HepG2 (cell line): Measurements from ENCODE around the gene NDUFB11. TPM values are rescaled to one million over a fixed set of nuclear protein-coding genes. Genes with fewer than 3 reads are reported as not detected.

Experiments used
- ATAC-seq: fragments of 200-7000 bp; cut with Tn5 transposase; 3 replicates; pipeline ENCODE4 v1.9.1; 2020; ENCODE audit warnings: mild to moderate bottlenecking, moderate library complexity
- BruUV-seq: library from RNA; stranded (reverse); fragments of 400-500 nt; replicated peaks from 2 replicates; lab custom pipeline; 2021; lab: Mats Ljungman, UMichigan
- CTCF ChIA-PET: fragments of 300-600 bp; formaldehyde crosslinking; extraction: SDS; loops from one replicate; lab custom pipeline; 2021; ENCODE audit warnings: low total read pairs, inconsistent platforms, low intra/inter-chr PET ratio; lab: Yijun Ruan, JAX
- POLR2A ChIA-PET: fragments of 350-600 bp; sonication (Branson Sonifier 250); formaldehyde crosslinking; loops from one replicate; lab custom pipeline; 2020; ENCODE audit warnings: antibody characterized with exemption, inconsistent platforms; lab: Yijun Ruan, JAX
- DNase-seq: peaks from one replicate; pipeline ENCODE4 v3.0.0-alpha.2; 2015; ENCODE audit warnings: low spot score
- FAIRE-seq: peaks from 3 replicates; lab custom pipeline; 2011; peaks lifted over from hg19 to GRCh38; lab: Jason Lieb, UNC
- H2AFZ ChIP-seq: one replicate; pipeline ENCODE4 v1.6.1; 2011; ENCODE audit warnings: low read length, inconsistent platforms
- H3K27ac ChIP-seq: fragments of 300-600 bp; 3 replicates; pipeline ENCODE4 v1.8.0; 2011; ENCODE audit warnings: mixed run types, mild to moderate bottlenecking, mixed read lengths, low read length, inconsistent platforms; ENCODE audit not compliant: insufficient read depth; ENCODE audit errors: extremely low read length
- H3K27me3 ChIP-seq, 2 experiments: fragments of 200-600 bp in 1 of 2; 2 replicates in 1 of 2; 3 replicates in 1 of 2; pipeline versions ENCODE4 v1.6.0 to v1.8.0; 2011; ENCODE audit warnings: low read length in 2 of 2, mild to moderate bottlenecking in 2 of 2, moderate library complexity in 2 of 2, inconsistent platforms in 1 of 2; ENCODE audit not compliant: insufficient read depth in 2 of 2, control insufficient read depth in 1 of 2
- H3K36me3 ChIP-seq, 2 experiments: fragments of 200-600 bp in 1 of 2; replicated peaks in 1 of 2; 2 replicates in 1 of 2; 3 replicates in 1 of 2; pipeline versions ENCODE4 v1.5.1 to v1.8.0; 2011; ENCODE audit warnings: low read length in 2 of 2, inconsistent platforms in 1 of 2; ENCODE audit not compliant: insufficient read depth in 2 of 2, control insufficient read depth in 1 of 2
- H3K4me1 ChIP-seq: 2 replicates; pipeline ENCODE4 v1.5.1; 2012; ENCODE audit warnings: low read length, inconsistent platforms; ENCODE audit not compliant: insufficient read depth
- H3K4me2 ChIP-seq: 2 replicates; pipeline ENCODE4 v1.6.0; 2011; ENCODE audit warnings: low read depth, low read length, inconsistent platforms
- H3K4me3 ChIP-seq, 3 experiments: fragments of 200-600 bp in 1 of 3; sonication (generic), shearing (Covaris generic) in 1 of 3; replicated peaks in 1 of 3; 2 replicates each; pipeline ENCODE4 v1.5.1; 2011 to 2016; ENCODE audit warnings: low read length in 3 of 3, inconsistent platforms in 2 of 3, low read depth in 2 of 3, mild to moderate bottlenecking in 2 of 3, control low read depth in 1 of 3, mixed read lengths in 1 of 3; ENCODE audit not compliant: insufficient read depth in 1 of 3
- H3K79me2 ChIP-seq: one replicate; pipeline ENCODE4 v1.6.1; 2011; ENCODE audit warnings: low read length, inconsistent platforms; ENCODE audit not compliant: insufficient read depth
- H3K9ac ChIP-seq: 2 replicates; pipeline ENCODE4 v1.6.0; 2011; ENCODE audit warnings: mild to moderate bottlenecking, low read depth, low read length, inconsistent platforms; ENCODE audit not compliant: insufficient read depth
- H3K9me3 ChIP-seq: 2 replicates; pipeline ENCODE4 v1.5.1; 2012; ENCODE audit warnings: mild to moderate bottlenecking, low read length
- H4K20me1 ChIP-seq: 2 replicates; pipeline ENCODE4 v1.6.0; 2011; ENCODE audit warnings: inconsistent platforms, mild to moderate bottlenecking, low read length, moderate library complexity; ENCODE audit not compliant: insufficient read depth
- HES4 ChIP-seq: sonication (generic); formaldehyde crosslinking; IDR thresholded peaks from 2 replicates; pipeline ENCODE4 v1.9.0; 2021; ENCODE audit warnings: mild to moderate bottlenecking, missing genetic modification reagents, borderline replicate concordance
- IKZF4 ChIP-seq: sonication (generic); formaldehyde crosslinking; IDR thresholded peaks from 2 replicates; pipeline ENCODE4 v1.5.1; 2020; ENCODE audit warnings: borderline replicate concordance, mild to moderate bottlenecking, low read depth, missing genetic modification reagents; ENCODE audit errors: not compliant biosample characterization
- JARID2 ChIP-seq: sonication (generic); formaldehyde crosslinking; IDR thresholded peaks from 2 replicates; pipeline ENCODE4 v1.8.1; 2023; ENCODE audit warnings: missing genetic modification reagents, inconsistent platforms; ENCODE audit not compliant: insufficient replicate concordance
- TAF1 ChIP-seq: sonication (generic); formaldehyde crosslinking; IDR thresholded peaks from 2 replicates; pipeline ENCODE4 v1.4.0; 2020; ENCODE audit warnings: missing genetic modification reagents
- TSC22D2 ChIP-seq: sonication (generic); formaldehyde crosslinking; IDR thresholded peaks from 2 replicates; pipeline ENCODE4 v1.5.1; 2020; ENCODE audit warnings: missing genetic modification reagents, mild to moderate bottlenecking, borderline replicate concordance
- ZNF367 ChIP-seq: sonication (generic); formaldehyde crosslinking; IDR thresholded peaks from 2 replicates; pipeline ENCODE4 v1.4.0; 2020; ENCODE audit warnings: missing genetic modification reagents, borderline replicate concordance
- WGBS: methylation state at CpG from one replicate; pipeline ENCODE4 v1.1.6; 2017; ENCODE audit warnings: low lambda C conversion rate; 5-methylcytosine and 5-hydroxymethylcytosine counted together
- in situ Hi-C: cut with HindIII; loops from 2 replicates; pipeline ENCODE4 v1.10.0; 2017; ENCODE audit warnings: low pct_unique_long_range_greater_than_20kb; ENCODE audit not compliant: extremely low pct_ligation_motif_present
- intact Hi-C: fragments of 100-400 bp; cut with micrococcal nuclease; formaldehyde crosslinking; loops from one replicate; pipeline ENCODE4 v1.10.0; 2022; ENCODE audit not compliant: unreplicated experiment
- polyA plus RNA-seq, 8 experiments: library from polyadenylated mRNA; depleted of rRNA in 3 of 8; stranded (reverse) in 7 of 8; unstranded in 1 of 8; fragments of >200 nt; fragmentation: Illumina TruSeq in 4 of 8; extraction: Trizol in 4 of 8; gene quantifications; 2 replicates each; pipeline versions ENCODE4 v1.2.1 to v1.2.3, GENCODE V29; 2011 to 2016; ENCODE audit warnings: low read depth in 4 of 8, missing spikeins in 1 of 8, mixed read lengths in 1 of 8; ENCODE audit not compliant: insufficient read depth in 1 of 8
- total RNA-seq, 5 experiments: library from RNA; depleted of rRNA; stranded (reverse); fragments of >200 nt; fragmentation: Illumina TruSeq; extraction: Trizol; gene quantifications; 2 replicates each; pipeline ENCODE4 v1.2.3, GENCODE V29; 2016; ENCODE audit warnings: low read depth in 1 of 5
- TF ChIP-seq, protein P1 (sequence below): sonication (generic); formaldehyde crosslinking; IDR thresholded peaks from 2 replicates; pipeline ENCODE4 v1.5.0; 2020; ENCODE audit warnings: mild to moderate bottlenecking, missing genetic modification reagents, borderline replicate concordance
- TF ChIP-seq, protein P2 (sequence below): IDR thresholded peaks from 2 replicates; pipeline ENCODE4 v1.6.1; 2016; ENCODE audit warnings: missing genetic modification reagents, missing compliant biosample characterization
- TF ChIP-seq, protein P3 (sequence below): sonication (generic); formaldehyde crosslinking; IDR thresholded peaks from 2 replicates; pipeline ENCODE4 v1.5.0; 2020; ENCODE audit warnings: mild to moderate bottlenecking, missing genetic modification reagents
- TF ChIP-seq, protein P4 (sequence below): sonication (generic); formaldehyde crosslinking; IDR thresholded peaks from 2 replicates; pipeline ENCODE4 v1.8.0; 2022; ENCODE audit warnings: missing genetic modification reagents, mild to moderate bottlenecking, borderline replicate concordance
- TF ChIP-seq, protein P5 (sequence below): sonication (generic); formaldehyde crosslinking; IDR thresholded peaks from 2 replicates; pipeline ENCODE4 v1.4.0; 2020; ENCODE audit warnings: missing genetic modification reagents
- TF ChIP-seq, protein P6 (sequence below): sonication (generic); formaldehyde crosslinking; IDR thresholded peaks from 2 replicates; pipeline ENCODE4 v1.8.0; 2022; ENCODE audit warnings: mild to moderate bottlenecking, missing genetic modification reagents; ENCODE audit not compliant: insufficient replicate concordance

The NDUFB11 gene
- total and polyA plus RNA-seq, 2 of the 13 experiments (the other 11 are each of a cell fraction or from before 2014, with no cell fraction given), result 46.6 to 100 TPM

DNA sequence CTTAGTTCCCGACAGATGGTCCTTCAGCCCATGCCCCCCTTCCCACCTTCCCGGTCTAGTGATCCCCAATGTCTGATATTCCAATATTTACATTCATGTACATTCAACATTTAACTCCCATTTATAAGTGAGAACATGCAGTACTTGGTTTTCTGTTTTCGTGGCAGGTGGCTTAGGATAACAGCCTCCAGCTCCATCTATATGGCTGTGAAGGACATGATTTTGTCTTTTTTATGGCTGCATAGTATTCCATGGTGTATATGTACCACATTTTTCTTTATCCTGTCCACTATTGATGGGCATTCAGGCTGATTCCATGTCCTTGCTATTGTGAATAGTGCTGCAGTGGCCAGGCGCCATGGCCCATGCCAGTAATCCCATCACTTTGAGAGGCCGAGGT is 14.3 kb upstream of the NDUFB11 start:
- FAIRE-seq (no peak), ATAC-seq (no peak), DNase-seq (no peak)
- Histone ChIP-seq H3K27me3 (no peaks in the 10 kb centered on the region), H3K4me3 (no peak overlapping the region), H3K4me2 (no peak overlapping the region), H3K4me1 (peaks cover 27% of the 10 kb centered on the region), H4K20me1 (peaks cover 2% of the 10 kb centered on the region; the same call in 1 of the 2 replicates), H3K36me3 (peaks cover 2 to 10% of the 10 kb centered on the region in 2 experiments; a peak in 3 of 5 replicates), H3K9ac (no peak overlapping the region), H3K27ac (no peak overlapping the region), H3K79me2 (peaks cover 43% of the 10 kb centered on the region), H3K9me3 (no peaks in the 10 kb centered on the region), H2AFZ (no peak overlapping the region)
- no TSS peak for BruUV-seq
- intact Hi-C loops (no loop called here), in situ Hi-C loops (no loop called here)
- 100% methylated on average over 5 of the region's 5 CpGs for WGBS
- CTCF ChIA-PET, result no interaction called here
- POLR2A ChIA-PET, result no interaction called here
- TF ChIP-seq TSC22D2 (CRISPR knock-in tag), result no peak
- no peak for TF ChIP-seq ZNF367
- TF ChIP-seq TAF1, result no peak
- TF ChIP-seq, protein P1, sequence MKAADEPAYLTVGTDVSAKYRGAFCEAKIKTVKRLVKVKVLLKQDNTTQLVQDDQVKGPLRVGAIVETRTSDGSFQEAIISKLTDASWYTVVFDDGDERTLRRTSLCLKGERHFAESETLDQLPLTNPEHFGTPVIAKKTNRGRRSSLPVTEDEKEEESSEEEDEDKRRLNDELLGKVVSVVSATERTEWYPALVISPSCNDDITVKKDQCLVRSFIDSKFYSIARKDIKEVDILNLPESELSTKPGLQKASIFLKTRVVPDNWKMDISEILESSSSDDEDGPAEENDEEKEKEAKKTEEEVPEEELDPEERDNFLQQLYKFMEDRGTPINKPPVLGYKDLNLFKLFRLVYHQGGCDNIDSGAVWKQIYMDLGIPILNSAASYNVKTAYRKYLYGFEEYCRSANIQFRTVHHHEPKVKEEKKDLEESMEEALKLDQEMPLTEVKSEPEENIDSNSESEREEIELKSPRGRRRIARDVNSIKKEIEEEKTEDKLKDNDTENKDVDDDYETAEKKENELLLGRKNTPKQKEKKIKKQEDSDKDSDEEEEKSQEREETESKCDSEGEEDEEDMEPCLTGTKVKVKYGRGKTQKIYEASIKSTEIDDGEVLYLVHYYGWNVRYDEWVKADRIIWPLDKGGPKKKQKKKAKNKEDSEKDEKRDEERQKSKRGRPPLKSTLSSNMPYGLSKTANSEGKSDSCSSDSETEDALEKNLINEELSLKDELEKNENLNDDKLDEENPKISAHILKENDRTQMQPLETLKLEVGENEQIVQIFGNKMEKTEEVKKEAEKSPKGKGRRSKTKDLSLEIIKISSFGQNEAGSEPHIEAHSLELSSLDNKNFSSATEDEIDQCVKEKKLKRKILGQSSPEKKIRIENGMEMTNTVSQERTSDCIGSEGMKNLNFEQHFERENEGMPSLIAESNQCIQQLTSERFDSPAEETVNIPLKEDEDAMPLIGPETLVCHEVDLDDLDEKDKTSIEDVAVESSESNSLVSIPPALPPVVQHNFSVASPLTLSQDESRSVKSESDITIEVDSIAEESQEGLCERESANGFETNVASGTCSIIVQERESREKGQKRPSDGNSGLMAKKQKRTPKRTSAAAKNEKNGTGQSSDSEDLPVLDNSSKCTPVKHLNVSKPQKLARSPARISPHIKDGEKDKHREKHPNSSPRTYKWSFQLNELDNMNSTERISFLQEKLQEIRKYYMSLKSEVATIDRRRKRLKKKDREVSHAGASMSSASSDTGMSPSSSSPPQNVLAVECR, result no peak
- TF ChIP-seq JARID2 (CRISPR knock-in tag), result no peak
- TF ChIP-seq, protein P2, sequence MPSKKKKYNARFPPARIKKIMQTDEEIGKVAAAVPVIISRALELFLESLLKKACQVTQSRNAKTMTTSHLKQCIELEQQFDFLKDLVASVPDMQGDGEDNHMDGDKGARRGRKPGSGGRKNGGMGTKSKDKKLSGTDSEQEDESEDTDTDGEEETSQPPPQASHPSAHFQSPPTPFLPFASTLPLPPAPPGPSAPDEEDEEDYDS (CRISPR knock-in tag), result no peak
- TF ChIP-seq IKZF4 (CRISPR knock-in tag), result no peak
- TF ChIP-seq HES4, result no peak
- TF ChIP-seq, protein P3, sequence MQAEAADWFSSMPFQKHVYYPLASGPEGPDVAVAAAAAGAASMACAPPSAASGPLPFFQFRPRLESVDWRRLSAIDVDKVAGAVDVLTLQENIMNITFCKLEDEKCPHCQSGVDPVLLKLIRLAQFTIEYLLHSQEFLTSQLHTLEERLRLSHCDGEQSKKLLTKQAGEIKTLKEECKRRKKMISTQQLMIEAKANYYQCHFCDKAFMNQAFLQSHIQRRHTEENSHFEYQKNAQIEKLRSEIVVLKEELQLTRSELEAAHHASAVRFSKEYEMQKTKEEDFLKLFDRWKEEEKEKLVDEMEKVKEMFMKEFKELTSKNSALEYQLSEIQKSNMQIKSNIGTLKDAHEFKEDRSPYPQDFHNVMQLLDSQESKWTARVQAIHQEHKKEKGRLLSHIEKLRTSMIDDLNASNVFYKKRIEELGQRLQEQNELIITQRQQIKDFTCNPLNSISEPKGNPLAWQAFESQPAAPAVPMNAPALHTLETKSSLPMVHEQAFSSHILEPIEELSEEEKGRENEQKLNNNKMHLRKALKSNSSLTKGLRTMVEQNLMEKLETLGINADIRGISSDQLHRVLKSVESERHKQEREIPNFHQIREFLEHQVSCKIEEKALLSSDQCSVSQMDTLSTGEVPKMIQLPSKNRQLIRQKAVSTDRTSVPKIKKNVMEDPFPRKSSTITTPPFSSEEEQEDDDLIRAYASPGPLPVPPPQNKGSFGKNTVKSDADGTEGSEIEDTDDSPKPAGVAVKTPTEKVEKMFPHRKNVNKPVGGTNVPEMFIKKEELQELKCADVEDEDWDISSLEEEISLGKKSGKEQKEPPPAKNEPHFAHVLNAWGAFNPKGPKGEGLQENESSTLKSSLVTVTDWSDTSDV (CRISPR knock-in tag), result no peak
- TF ChIP-seq, protein P4, sequence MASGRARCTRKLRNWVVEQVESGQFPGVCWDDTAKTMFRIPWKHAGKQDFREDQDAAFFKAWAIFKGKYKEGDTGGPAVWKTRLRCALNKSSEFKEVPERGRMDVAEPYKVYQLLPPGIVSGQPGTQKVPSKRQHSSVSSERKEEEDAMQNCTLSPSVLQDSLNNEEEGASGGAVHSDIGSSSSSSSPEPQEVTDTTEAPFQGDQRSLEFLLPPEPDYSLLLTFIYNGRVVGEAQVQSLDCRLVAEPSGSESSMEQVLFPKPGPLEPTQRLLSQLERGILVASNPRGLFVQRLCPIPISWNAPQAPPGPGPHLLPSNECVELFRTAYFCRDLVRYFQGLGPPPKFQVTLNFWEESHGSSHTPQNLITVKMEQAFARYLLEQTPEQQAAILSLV (CRISPR knock-in tag), result no peak
- TF ChIP-seq, protein P5, sequence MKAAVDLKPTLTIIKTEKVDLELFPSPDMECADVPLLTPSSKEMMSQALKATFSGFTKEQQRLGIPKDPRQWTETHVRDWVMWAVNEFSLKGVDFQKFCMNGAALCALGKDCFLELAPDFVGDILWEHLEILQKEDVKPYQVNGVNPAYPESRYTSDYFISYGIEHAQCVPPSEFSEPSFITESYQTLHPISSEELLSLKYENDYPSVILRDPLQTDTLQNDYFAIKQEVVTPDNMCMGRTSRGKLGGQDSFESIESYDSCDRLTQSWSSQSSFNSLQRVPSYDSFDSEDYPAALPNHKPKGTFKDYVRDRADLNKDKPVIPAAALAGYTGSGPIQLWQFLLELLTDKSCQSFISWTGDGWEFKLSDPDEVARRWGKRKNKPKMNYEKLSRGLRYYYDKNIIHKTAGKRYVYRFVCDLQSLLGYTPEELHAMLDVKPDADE (CRISPR knock-in tag), result no peak
- TF ChIP-seq, protein P6, sequence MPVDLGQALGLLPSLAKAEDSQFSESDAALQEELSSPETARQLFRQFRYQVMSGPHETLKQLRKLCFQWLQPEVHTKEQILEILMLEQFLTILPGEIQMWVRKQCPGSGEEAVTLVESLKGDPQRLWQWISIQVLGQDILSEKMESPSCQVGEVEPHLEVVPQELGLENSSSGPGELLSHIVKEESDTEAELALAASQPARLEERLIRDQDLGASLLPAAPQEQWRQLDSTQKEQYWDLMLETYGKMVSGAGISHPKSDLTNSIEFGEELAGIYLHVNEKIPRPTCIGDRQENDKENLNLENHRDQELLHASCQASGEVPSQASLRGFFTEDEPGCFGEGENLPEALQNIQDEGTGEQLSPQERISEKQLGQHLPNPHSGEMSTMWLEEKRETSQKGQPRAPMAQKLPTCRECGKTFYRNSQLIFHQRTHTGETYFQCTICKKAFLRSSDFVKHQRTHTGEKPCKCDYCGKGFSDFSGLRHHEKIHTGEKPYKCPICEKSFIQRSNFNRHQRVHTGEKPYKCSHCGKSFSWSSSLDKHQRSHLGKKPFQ (CRISPR knock-in tag), result no peak
